Activated effector memory CD4-positive, alpha-beta T cell treated with anti-CD3 and anti-CD28 coated beads, Interleukin-2, amount 50 U/mL, for 16 hours (primary cell): Measurements from ENCODE around the gene ATP6V0A1.
A peak's percentile ranks its signal among the peaks of the same experiment; 100 is the strongest.
"Not testable (repeated sequence)": the region's sequence is repeated elsewhere in the genome, so short reads cannot be mapped to it uniquely, and the experiment has no call there.

Experiments used
- DNase-seq: peaks from one replicate; pipeline ENCODE4 v3.0.0-alpha.2; 2020

Gene ATP6V0A1

GRCh38 chr17:42438600-42439567 lies 19.8 kb upstream of the ATP6V0A1 start:
- peak; percentile 75 for DNase-seq

GRCh38 chr17:42441371-42442195 lies 17.1 kb upstream of the ATP6V0A1 start:
- no peak for DNase-seq

GRCh38 chr17:42442196-42442565 lies 16.5 kb upstream of the ATP6V0A1 start:
- DNase-seq, result no peak

- not testable (repeated sequence) for DNase-seq
These were observed 9.5 kb upstream of the ATP6V0A1 start for GRCh38 chr17:42449176-42449575.

GRCh38 chr17:42449838-42450237 lies 8.8 kb upstream of the ATP6V0A1 start:
- DNase-seq, result not testable (repeated sequence)

- DNase-seq, result not testable (repeated sequence)
These were observed 7.4 kb upstream of the ATP6V0A1 start for GRCh38 chr17:42451270-42451669.

- no peak for DNase-seq
These were observed 5.2 kb upstream of the ATP6V0A1 start for GRCh38 chr17:42453439-42453838.

GRCh38 chr17:42454987-42455386 lies 3.7 kb upstream of the ATP6V0A1 start:
- DNase-seq, result not testable (repeated sequence)

GRCh38 chr17:42456223-42457106 lies 2.2 kb upstream of the ATP6V0A1 start:
- no peak for DNase-seq

GRCh38 chr17:42457107-42457792 lies 1.4 kb upstream of the ATP6V0A1 start:
- DNase-seq, result no peak

GRCh38 chr17:42459256-42459800 lies 650 bp downstream of the ATP6V0A1 start:
- DNase-seq, result peak; percentile 69

- DNase-seq, result no peak
These were observed 1.2 kb downstream of the ATP6V0A1 start for GRCh38 chr17:42459801-42460281.

- DNase-seq, result no peak
These were observed 1.7 kb downstream of the ATP6V0A1 start for GRCh38 chr17:42460371-42460770.

GRCh38 chr17:42463976-42464400 lies 5.3 kb downstream of the ATP6V0A1 start:
- DNase-seq, result no peak

GRCh38 chr17:42467889-42468288 lies 9.2 kb downstream of the ATP6V0A1 start:
- DNase-seq, result no peak

- no peak for DNase-seq
These were observed 14.2 kb downstream of the ATP6V0A1 start for GRCh38 chr17:42472709-42473521.

- DNase-seq, result no peak
These were observed 15.6 kb downstream of the ATP6V0A1 start for GRCh38 chr17:42474276-42474675.

GRCh38 chr17:42475121-42475520 lies 16.4 kb downstream of the ATP6V0A1 start:
- DNase-seq, result no peak

GRCh38 chr17:42475835-42476234 lies 17.2 kb downstream of the ATP6V0A1 start:
- DNase-seq, result no peak

- DNase-seq, result no peak
These were observed 17.7 kb downstream of the ATP6V0A1 start for GRCh38 chr17:42476411-42476810.

GRCh38 chr17:42477173-42477572 lies 18.5 kb downstream of the ATP6V0A1 start:
- no peak for DNase-seq
